HepG2 (cell line): ENCODE results near the gene NCOA3. TPM values are rescaled to one million over a fixed set of nuclear protein-coding genes. Genes with fewer than 3 reads are reported as not detected.

Source experiments
- GTF3A ChIP-seq: sonication (generic); formaldehyde crosslinking; conservative IDR thresholded peaks from 2 replicates; pipeline ENCODE4 v1.4.0; 2020; ENCODE audit warnings: mild to moderate bottlenecking, missing genetic modification reagents
- KDM2A ChIP-seq: sonication (generic); formaldehyde crosslinking; IDR thresholded peaks from 2 replicates; pipeline ENCODE4 v1.4.0; 2020; ENCODE audit warnings: low read depth, missing genetic modification reagents, borderline replicate concordance
- MXI1 ChIP-seq: IDR thresholded peaks from 3 replicates; pipeline ENCODE4 v1.6.1; 2012; ENCODE audit warnings: low read depth, low read length, inconsistent platforms, borderline replicate concordance
- NCOA2 ChIP-seq: sonication (generic); formaldehyde crosslinking; IDR thresholded peaks from 2 replicates; pipeline ENCODE4 v1.8.0; 2022; ENCODE audit warnings: inconsistent platforms
- SMAD9 ChIP-seq: sonication (generic); formaldehyde crosslinking; IDR thresholded peaks from 2 replicates; pipeline ENCODE4 v1.5.1; 2020; ENCODE audit warnings: mild to moderate bottlenecking, missing genetic modification reagents
- TCF7L2 ChIP-seq: IDR thresholded peaks from 2 replicates; pipeline ENCODE4 v1.6.1; 2011; ENCODE audit warnings: mild to moderate bottlenecking, low read depth, low read length, moderate library complexity
- TP53 ChIP-seq: sonication (generic); formaldehyde crosslinking; conservative IDR thresholded peaks from 2 replicates; pipeline ENCODE4 v1.4.0; 2020; ENCODE audit warnings: missing genetic modification reagents
- ZFP36 ChIP-seq: fragments of 150-350 bp; IDR thresholded peaks from 2 replicates; pipeline ENCODE4 v1.6.1; 2018; ENCODE audit warnings: borderline replicate concordance, low read length, low read depth; ENCODE audit not compliant: partially characterized antibody
- ZNF101 ChIP-seq: sonication (generic); formaldehyde crosslinking; IDR thresholded peaks from 2 replicates; pipeline ENCODE4 v1.4.0; 2020; ENCODE audit warnings: mild to moderate bottlenecking, low read depth, missing genetic modification reagents, borderline replicate concordance
- ZNF432 ChIP-seq: sonication (generic); formaldehyde crosslinking; IDR thresholded peaks from 2 replicates; pipeline ENCODE4 v1.5.0; 2020; ENCODE audit warnings: missing genetic modification reagents, mild to moderate bottlenecking, borderline replicate concordance
- ZNF883 ChIP-seq: sonication (generic); formaldehyde crosslinking; IDR thresholded peaks from 2 replicates; pipeline ENCODE4 v1.5.1; 2020; ENCODE audit warnings: mild to moderate bottlenecking, missing genetic modification reagents; ENCODE audit errors: not compliant biosample characterization
- ZSCAN30 ChIP-seq: sonication (generic); formaldehyde crosslinking; IDR thresholded peaks from 2 replicates; pipeline ENCODE4 v1.5.0; 2020; ENCODE audit warnings: mild to moderate bottlenecking, missing genetic modification reagents
- polyA plus RNA-seq, 8 experiments: library from polyadenylated mRNA; depleted of rRNA in 3 of 8; stranded (reverse) in 7 of 8; unstranded in 1 of 8; fragments of >200 nt; fragmentation: Illumina TruSeq in 4 of 8; extraction: Trizol in 4 of 8; gene quantifications; 2 replicates each; pipeline versions ENCODE4 v1.2.1 to v1.2.3, GENCODE V29; 2011 to 2016; ENCODE audit warnings: low read depth in 4 of 8, missing spikeins in 1 of 8, mixed read lengths in 1 of 8; ENCODE audit not compliant: insufficient read depth in 1 of 8
- total RNA-seq, 5 experiments: library from RNA; depleted of rRNA; stranded (reverse); fragments of >200 nt; fragmentation: Illumina TruSeq; extraction: Trizol; gene quantifications; 2 replicates each; pipeline ENCODE4 v1.2.3, GENCODE V29; 2016; ENCODE audit warnings: low read depth in 1 of 5
- TF ChIP-seq, protein P1 (sequence below): sonication (generic); formaldehyde crosslinking; IDR thresholded peaks from 2 replicates; pipeline ENCODE4 v1.5.1; 2020; ENCODE audit warnings: mild to moderate bottlenecking, missing genetic modification reagents, borderline replicate concordance
- TF ChIP-seq, protein P2 (sequence below): sonication (generic); formaldehyde crosslinking; IDR thresholded peaks from 2 replicates; pipeline ENCODE4 v1.4.0; 2020; ENCODE audit warnings: mild to moderate bottlenecking, missing genetic modification reagents
- TF ChIP-seq, protein P3 (sequence below): sonication (generic); formaldehyde crosslinking; IDR thresholded peaks from 2 replicates; pipeline ENCODE4 v1.5.0; 2020; ENCODE audit warnings: missing genetic modification reagents, mild to moderate bottlenecking, borderline replicate concordance
- TF ChIP-seq, protein P4 (sequence below), 2 experiments: sonication (generic) in 1 of 2; formaldehyde crosslinking in 1 of 2; IDR thresholded peaks; 2 replicates each; pipeline versions ENCODE4 v1.5.1 to v1.6.1; 2011 to 2020; ENCODE audit warnings: borderline replicate concordance in 1 of 2, low read depth in 1 of 2, low read length in 1 of 2, mild to moderate bottlenecking in 1 of 2, missing genetic modification reagents in 1 of 2, moderate library complexity in 1 of 2
- TF ChIP-seq, protein P5 (sequence below): sonication (generic); formaldehyde crosslinking; IDR thresholded peaks from 2 replicates; pipeline ENCODE4 v1.4.0; 2020; ENCODE audit warnings: mild to moderate bottlenecking, missing genetic modification reagents

NCOA3 gene
- total and polyA plus RNA-seq, 2 of the 13 experiments (the other 11 are each of a cell fraction or from before 2014, with no cell fraction given), result 35.0 to 56.8 TPM

DNA sequence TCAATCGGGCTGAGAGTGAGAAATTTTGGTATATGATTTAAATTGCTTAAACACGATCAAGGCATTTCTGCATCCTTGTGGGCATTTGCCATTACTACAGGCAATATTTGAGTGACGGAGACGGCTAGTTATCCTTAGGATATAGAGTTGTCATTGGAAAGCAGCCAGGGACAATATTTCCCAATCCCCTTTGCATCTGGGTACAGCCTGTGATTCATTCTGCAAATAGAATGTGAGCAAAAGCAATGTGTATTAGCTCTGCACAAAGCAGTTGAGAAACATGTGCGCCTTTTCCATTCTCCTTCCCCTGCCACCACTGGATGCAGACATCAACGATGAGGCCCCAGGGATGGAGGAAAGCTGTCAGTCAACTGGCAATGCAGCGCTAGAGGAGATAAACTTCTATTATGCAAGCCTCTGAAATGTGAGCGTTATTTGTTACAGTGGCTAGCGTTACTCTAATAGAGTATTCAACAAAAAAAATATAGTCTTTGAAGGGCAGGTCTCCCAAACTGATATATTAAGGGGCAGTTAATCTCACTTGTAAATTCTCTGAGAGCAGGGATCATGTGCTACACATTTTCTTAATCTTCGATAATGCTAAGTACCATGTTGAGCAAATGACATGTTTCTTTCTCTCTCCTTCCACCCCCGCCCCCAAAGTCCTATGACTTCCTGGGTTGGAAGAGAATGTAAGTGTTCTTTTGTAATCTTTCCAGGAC, 37.1 kb upstream of the NCOA3 start (continued):
- TF ChIP-seq SMAD9 (no peak), MXI1 (peak; percentile 98), NCOA2 (CRISPR knock-in tag) (peak; percentile 97), TP53 (CRISPR knock-in tag) (peak; percentile 76; the same call in 1 of the 2 replicates), ZNF883 (no peak), ZSCAN30 (CRISPR knock-in tag) (no peak), KDM2A (peak; percentile 84; the same call in 1 of the 2 replicates), GTF3A (no peak), ZNF432 (CRISPR knock-in tag) (no peak), ZNF101 (CRISPR knock-in tag) (no peak), ZFP36 (no peak), TCF7L2 (peak; percentile 35; the same call in 1 of the 2 replicates)
- TF ChIP-seq, protein P1, sequence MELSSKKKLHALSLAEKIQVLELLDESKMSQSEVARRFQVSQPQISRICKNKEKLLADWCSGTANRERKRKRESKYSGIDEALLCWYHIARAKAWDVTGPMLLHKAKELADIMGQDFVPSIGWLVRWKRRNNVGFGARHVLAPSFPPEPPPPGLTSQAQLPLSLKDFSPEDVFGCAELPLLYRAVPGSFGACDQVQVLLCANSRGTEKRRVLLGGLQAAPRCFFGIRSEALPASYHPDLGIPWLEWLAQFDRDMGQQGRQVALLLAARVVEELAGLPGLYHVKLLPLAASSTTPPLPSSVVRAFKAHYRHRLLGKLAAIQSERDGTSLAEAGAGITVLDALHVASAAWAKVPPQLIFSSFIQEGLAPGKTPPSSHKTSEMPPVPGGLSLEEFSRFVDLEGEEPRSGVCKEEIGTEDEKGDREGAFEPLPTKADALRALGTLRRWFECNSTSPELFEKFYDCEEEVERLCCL, result no peak
- TF ChIP-seq, protein P2, sequence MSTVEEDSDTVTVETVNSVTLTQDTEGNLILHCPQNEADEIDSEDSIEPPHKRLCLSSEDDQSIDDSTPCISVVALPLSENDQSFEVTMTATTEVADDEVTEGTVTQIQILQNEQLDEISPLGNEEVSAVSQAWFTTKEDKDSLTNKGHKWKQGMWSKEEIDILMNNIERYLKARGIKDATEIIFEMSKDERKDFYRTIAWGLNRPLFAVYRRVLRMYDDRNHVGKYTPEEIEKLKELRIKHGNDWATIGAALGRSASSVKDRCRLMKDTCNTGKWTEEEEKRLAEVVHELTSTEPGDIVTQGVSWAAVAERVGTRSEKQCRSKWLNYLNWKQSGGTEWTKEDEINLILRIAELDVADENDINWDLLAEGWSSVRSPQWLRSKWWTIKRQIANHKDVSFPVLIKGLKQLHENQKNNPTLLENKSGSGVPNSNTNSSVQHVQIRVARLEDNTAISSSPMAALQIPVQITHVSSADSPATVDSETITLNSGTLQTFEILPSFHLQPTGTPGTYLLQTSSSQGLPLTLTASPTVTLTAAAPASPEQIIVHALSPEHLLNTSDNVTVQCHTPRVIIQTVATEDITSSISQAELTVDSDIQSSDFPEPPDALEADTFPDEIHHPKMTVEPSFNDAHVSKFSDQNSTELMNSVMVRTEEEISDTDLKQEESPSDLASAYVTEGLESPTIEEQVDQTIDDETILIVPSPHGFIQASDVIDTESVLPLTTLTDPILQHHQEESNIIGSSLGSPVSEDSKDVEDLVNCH (CRISPR knock-in tag), result no peak
- TF ChIP-seq, protein P3, sequence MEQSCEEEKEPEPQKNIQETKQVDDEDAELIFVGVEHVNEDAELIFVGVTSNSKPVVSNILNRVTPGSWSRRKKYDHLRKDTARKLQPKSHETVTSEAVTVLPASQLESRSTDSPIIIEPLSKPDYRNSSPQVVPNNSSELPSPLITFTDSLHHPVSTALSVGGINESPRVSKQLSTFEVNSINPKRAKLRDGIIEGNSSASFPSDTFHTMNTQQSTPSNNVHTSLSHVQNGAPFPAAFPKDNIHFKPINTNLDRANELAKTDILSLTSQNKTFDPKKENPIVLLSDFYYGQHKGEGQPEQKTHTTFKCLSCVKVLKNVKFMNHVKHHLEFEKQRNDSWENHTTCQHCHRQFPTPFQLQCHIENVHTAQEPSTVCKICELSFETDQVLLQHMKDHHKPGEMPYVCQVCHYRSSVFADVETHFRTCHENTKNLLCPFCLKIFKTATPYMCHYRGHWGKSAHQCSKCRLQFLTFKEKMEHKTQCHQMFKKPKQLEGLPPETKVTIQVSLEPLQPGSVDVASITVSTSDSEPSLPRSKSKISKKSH (CRISPR knock-in tag), result no peak
- TF ChIP-seq, protein P4, sequence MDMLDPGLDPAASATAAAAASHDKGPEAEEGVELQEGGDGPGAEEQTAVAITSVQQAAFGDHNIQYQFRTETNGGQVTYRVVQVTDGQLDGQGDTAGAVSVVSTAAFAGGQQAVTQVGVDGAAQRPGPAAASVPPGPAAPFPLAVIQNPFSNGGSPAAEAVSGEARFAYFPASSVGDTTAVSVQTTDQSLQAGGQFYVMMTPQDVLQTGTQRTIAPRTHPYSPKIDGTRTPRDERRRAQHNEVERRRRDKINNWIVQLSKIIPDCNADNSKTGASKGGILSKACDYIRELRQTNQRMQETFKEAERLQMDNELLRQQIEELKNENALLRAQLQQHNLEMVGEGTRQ (IDR thresholded peaks at IDR 0.05; ENCODE audit: low read depth, low read length), result no peak
- TF ChIP-seq, protein P4 (CRISPR knock-in tag; IDR thresholded peaks at IDR 0.05; ENCODE audit: borderline replicate concordance), result no peak; the same call in none of the 2 replicates
- TF ChIP-seq, protein P5, sequence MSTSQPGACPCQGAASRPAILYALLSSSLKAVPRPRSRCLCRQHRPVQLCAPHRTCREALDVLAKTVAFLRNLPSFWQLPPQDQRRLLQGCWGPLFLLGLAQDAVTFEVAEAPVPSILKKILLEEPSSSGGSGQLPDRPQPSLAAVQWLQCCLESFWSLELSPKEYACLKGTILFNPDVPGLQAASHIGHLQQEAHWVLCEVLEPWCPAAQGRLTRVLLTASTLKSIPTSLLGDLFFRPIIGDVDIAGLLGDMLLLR, result no peak
